GM19463 (cell line): ENCODE data around the gene DUS1L.

Experiments used
- ATAC-seq: cut with Tn5 transposase; IDR thresholded peaks from one replicate; pipeline ENCODE4 v1.9.1; 2021; ENCODE audit warnings: mild to moderate bottlenecking, moderate library complexity; ENCODE audit not compliant: unreplicated experiment

DUS1L gene

GRCh38 chr17:82016061-82016874 is 49.3 kb downstream of the DUS1L start:
- no peak for ATAC-seq

- ATAC-seq, result no peak
These were observed 50.2 kb downstream of the DUS1L start for GRCh38 chr17:82015311-82015971.

GRCh38 chr17:82014971-82015310 is 50.7 kb downstream of the DUS1L start:
- no peak for ATAC-seq

GRCh38 chr17:82014432-82014831 is 51.2 kb downstream of the DUS1L start:
- ATAC-seq, result no peak

- no peak for ATAC-seq
These were observed 51.8 kb downstream of the DUS1L start for GRCh38 chr17:82013772-82014321.

- ATAC-seq, result no peak
These were observed 52.3 kb downstream of the DUS1L start for GRCh38 chr17:82013341-82013740.

GRCh38 chr17:82012640-82013295 is 52.8 kb downstream of the DUS1L start:
- no peak for ATAC-seq

- ATAC-seq, result no peak
These were observed 53.4 kb downstream of the DUS1L start for GRCh38 chr17:82012261-82012639.

GRCh38 chr17:82011617-82012187 is 53.9 kb downstream of the DUS1L start:
- no peak for ATAC-seq

GRCh38 chr17:82010575-82011525 is 54.8 kb downstream of the DUS1L start:
- no peak for ATAC-seq

- no peak for ATAC-seq
These were observed 56.2 kb downstream of the DUS1L start for GRCh38 chr17:82009413-82009812.

- ATAC-seq, result no peak
These were observed 56.6 kb downstream of the DUS1L start for GRCh38 chr17:82008941-82009405.

GRCh38 chr17:82008258-82008940 is 57.2 kb downstream of the DUS1L start:
- ATAC-seq, result no peak
